Measurements from ENCODE around the gene MRPL36. TPM values are rescaled to one million over a fixed set of nuclear protein-coding genes. Genes with fewer than 3 reads are reported as not detected.

The MRPL36 gene
- total and polyA plus RNA-seq, 9 of the 15 experiments (the other 6 are each of a cell fraction or from before 2014, with no cell fraction given): 78.3 to 557 (median 124) TPM

GRCh38 chr5:1831677-1832313, 32.2 kb upstream of the MRPL36 start:
- ATAC-seq (no peak), DNase-seq (ENCODE audit: extremely low read depth in 1 of 4, low spot score in 3 of 4) (no peak), FAIRE-seq (no peak)
- 24% methylated on average over 14 of the region's 14 CpGs for WGBS (ENCODE audit: insufficient coverage, low coverage, missing lambda C conversion rate)
- no peaks in the 10 kb centered on the region for H3K79me2 ChIP-seq (ENCODE audit: control insufficient read depth, insufficient read depth, low read length)
- ChIA-PET POLR2A (interaction anchor here (0.6 kb wide), 1 partner anchor 30 kb away, joined by 3 read pairs; no protein-coding TSS in a partner anchor), CTCF (ENCODE audit: low intra/inter-chr PET ratio) (no interaction called here)
- H2AFZ ChIP-seq (ENCODE audit: low read depth, low read length): no peak overlapping the region
- intact Hi-C loops (cut with micrococcal nuclease): no loop called here
- peak overlapping the region in 1 of 2 experiments; percentile 26; a peak in 1 of 4 replicates for H3K9ac ChIP-seq (ENCODE audit: insufficient read depth in 1 of 2, low read depth in 2 of 2, low read length in 2 of 2)
- TF ChIP-seq, protein P1, sequence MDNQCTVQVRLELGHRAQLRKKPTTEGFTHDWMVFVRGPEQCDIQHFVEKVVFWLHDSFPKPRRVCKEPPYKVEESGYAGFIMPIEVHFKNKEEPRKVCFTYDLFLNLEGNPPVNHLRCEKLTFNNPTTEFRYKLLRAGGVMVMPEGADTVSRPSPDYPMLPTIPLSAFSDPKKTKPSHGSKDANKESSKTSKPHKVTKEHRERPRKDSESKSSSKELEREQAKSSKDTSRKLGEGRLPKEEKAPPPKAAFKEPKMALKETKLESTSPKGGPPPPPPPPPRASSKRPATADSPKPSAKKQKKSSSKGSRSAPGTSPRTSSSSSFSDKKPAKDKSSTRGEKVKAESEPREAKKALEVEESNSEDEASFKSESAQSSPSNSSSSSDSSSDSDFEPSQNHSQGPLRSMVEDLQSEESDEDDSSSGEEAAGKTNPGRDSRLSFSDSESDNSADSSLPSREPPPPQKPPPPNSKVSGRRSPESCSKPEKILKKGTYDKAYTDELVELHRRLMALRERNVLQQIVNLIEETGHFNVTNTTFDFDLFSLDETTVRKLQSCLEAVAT (IDR thresholded peaks at IDR 0.05): no peak
- TF ChIP-seq LARP7 (IDR thresholded peaks at IDR 0.05): no peak
- no peak for TF ChIP-seq MYBL2 (IDR thresholded peaks at IDR 0.05; ENCODE audit: low read depth)
- TF ChIP-seq MYBL2 (CRISPR knock-in tag; IDR thresholded peaks at IDR 0.05; ENCODE audit: borderline replicate concordance): no peak
- TF ChIP-seq RBM17 (IDR thresholded peaks at IDR 0.05; ENCODE audit: borderline replicate concordance, low read depth, low read length): no peak
- no peak for TF ChIP-seq ZBTB9 (CRISPR knock-in tag; IDR thresholded peaks at IDR 0.05)
- TF ChIP-seq SUPT5H (IDR thresholded peaks at IDR 0.05): no peak
- in situ Hi-C loops (cut with MboI): no loop called here
- H3K27ac ChIP-seq (ENCODE audit: extremely low read depth, low read depth, low read length): no peak overlapping the region
- peaks cover 25% of the 10 kb centered on the region for H4K20me1 ChIP-seq (replicated peaks; ENCODE audit: control insufficient read depth, insufficient read depth, low read length)
- no peak overlapping the region for H3K4me2 ChIP-seq (ENCODE audit: insufficient read depth, low read length)
- H3K4me1 ChIP-seq (replicated peaks in 1 of 2; ENCODE audit: control insufficient read depth in 2 of 2, insufficient read depth in 2 of 2, low read length in 2 of 2): peaks cover 0 to 18% of the 10 kb centered on the region in 2 experiments; a peak in 2 of 5 replicates
- H3K9me3 ChIP-seq (replicated peaks; ENCODE audit: control insufficient read depth, insufficient read depth, low read depth, low read length): no peaks in the 10 kb centered on the region
- peaks cover 41 to 57% of the 10 kb centered on the region in 2 experiments for H3K27me3 ChIP-seq (ENCODE audit: control insufficient read depth in 2 of 2, insufficient read depth in 2 of 2, low read length in 2 of 2)
- peaks cover 11% of the 10 kb centered on the region; the same call in 1 of the 3 replicates for H3K36me3 ChIP-seq (ENCODE audit: control insufficient read depth, insufficient read depth, low read length)
- H3K9me1 ChIP-seq (ENCODE audit: control insufficient read depth, insufficient read depth, low read length): no peaks in the 10 kb centered on the region
- no peak overlapping the region for H3K4me3 ChIP-seq
- BruUV-seq (replicated peaks): no TSS peak

Data from K562 (cell line).